Measurements from ENCODE around the gene SEMA5B.

SEMA5B gene

GRCh38 chr3:122929188-122930062, 98.1 kb downstream of the SEMA5B start:
- no peak for TF ChIP-seq EZH2phosphoT487 (conservative IDR thresholded peaks at IDR 0.05; ENCODE audit: low read length)
- TF ChIP-seq, protein P1, sequence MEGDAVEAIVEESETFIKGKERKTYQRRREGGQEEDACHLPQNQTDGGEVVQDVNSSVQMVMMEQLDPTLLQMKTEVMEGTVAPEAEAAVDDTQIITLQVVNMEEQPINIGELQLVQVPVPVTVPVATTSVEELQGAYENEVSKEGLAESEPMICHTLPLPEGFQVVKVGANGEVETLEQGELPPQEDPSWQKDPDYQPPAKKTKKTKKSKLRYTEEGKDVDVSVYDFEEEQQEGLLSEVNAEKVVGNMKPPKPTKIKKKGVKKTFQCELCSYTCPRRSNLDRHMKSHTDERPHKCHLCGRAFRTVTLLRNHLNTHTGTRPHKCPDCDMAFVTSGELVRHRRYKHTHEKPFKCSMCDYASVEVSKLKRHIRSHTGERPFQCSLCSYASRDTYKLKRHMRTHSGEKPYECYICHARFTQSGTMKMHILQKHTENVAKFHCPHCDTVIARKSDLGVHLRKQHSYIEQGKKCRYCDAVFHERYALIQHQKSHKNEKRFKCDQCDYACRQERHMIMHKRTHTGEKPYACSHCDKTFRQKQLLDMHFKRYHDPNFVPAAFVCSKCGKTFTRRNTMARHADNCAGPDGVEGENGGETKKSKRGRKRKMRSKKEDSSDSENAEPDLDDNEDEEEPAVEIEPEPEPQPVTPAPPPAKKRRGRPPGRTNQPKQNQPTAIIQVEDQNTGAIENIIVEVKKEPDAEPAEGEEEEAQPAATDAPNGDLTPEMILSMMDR (IDR thresholded peaks at IDR 0.05; ENCODE audit: insufficient read depth, low read length, poor library complexity, severe bottlenecking), result no peak
- Histone ChIP-seq H3K4me3 (ENCODE audit: insufficient read depth, low read length, poor library complexity, severe bottlenecking) (no peak overlapping the region), H3K4me2 (ENCODE audit: low read depth, low read length, poor library complexity, severe bottlenecking) (no peak overlapping the region)

GRCh38 chr3:122928396-122929187, 99.0 kb downstream of the SEMA5B start:
- Histone ChIP-seq H2AFZ (ENCODE audit: low read depth, low read length, severe bottlenecking) (no peak overlapping the region), H3K9me3 (ENCODE audit: insufficient read depth, low read length) (no peaks in the 10 kb centered on the region), H3F3A (ENCODE audit: insufficient read depth) (no peaks in the 10 kb centered on the region), H3K9me2 (replicated peaks; ENCODE audit: insufficient read depth, low read length) (no peaks in the 10 kb centered on the region), H3K4me2 (ENCODE audit: low read depth, low read length, poor library complexity, severe bottlenecking) (no peak overlapping the region), H4K20me1 (ENCODE audit: low read depth, low read length) (no peaks in the 10 kb centered on the region), H3K36me3 (ENCODE audit: low read length) (no peaks in the 10 kb centered on the region), H3K4me3 (ENCODE audit: insufficient read depth, low read length, poor library complexity, severe bottlenecking) (no peak overlapping the region), H3K27me3 (ENCODE audit: low read length) (no peaks in the 10 kb centered on the region), H3K9ac (ENCODE audit: low read length) (no peak overlapping the region), H3K27ac (ENCODE audit: low read depth, low read length) (no peak overlapping the region), H3K79me2 (ENCODE audit: insufficient read depth, low read length) (no peaks in the 10 kb centered on the region)
- TF ChIP-seq, protein P1 (IDR thresholded peaks at IDR 0.05; ENCODE audit: insufficient read depth, low read length, poor library complexity, severe bottlenecking), result no peak
- no peak for TF ChIP-seq EZH2phosphoT487 (conservative IDR thresholded peaks at IDR 0.05; ENCODE audit: low read length)

More at GRCh38 chr3:122929188-122930062, 98.1 kb downstream of the SEMA5B start:
- no peak overlapping the region for H2AFZ ChIP-seq (ENCODE audit: low read depth, low read length, severe bottlenecking)
- no peaks in the 10 kb centered on the region for H3K27me3 ChIP-seq (ENCODE audit: low read length)
- H3K27ac ChIP-seq (ENCODE audit: low read depth, low read length), result no peak overlapping the region
- H3F3A ChIP-seq (ENCODE audit: insufficient read depth), result no peaks in the 10 kb centered on the region
- H3K9me2 ChIP-seq (replicated peaks; ENCODE audit: insufficient read depth, low read length), result no peaks in the 10 kb centered on the region
- no peaks in the 10 kb centered on the region for H3K36me3 ChIP-seq (ENCODE audit: low read length)
- H3K9me3 ChIP-seq (ENCODE audit: insufficient read depth, low read length), result no peaks in the 10 kb centered on the region
- H3K79me2 ChIP-seq (ENCODE audit: insufficient read depth, low read length), result no peaks in the 10 kb centered on the region
- H4K20me1 ChIP-seq (ENCODE audit: low read depth, low read length), result no peaks in the 10 kb centered on the region
- no peak overlapping the region for H3K9ac ChIP-seq (ENCODE audit: low read length)

GRCh38 chr3:122927726-122928125, 99.8 kb downstream of the SEMA5B start:
- Histone ChIP-seq H3K4me2 (ENCODE audit: low read depth, low read length, poor library complexity, severe bottlenecking) (no peak overlapping the region), H3K27ac (ENCODE audit: low read depth, low read length) (no peak overlapping the region), H3K27me3 (ENCODE audit: low read length) (no peaks in the 10 kb centered on the region), H3K9ac (ENCODE audit: low read length) (no peak overlapping the region), H3K79me2 (ENCODE audit: insufficient read depth, low read length) (no peaks in the 10 kb centered on the region), H3K4me3 (ENCODE audit: insufficient read depth, low read length, poor library complexity, severe bottlenecking) (no peak overlapping the region), H3K9me2 (replicated peaks; ENCODE audit: insufficient read depth, low read length) (no peaks in the 10 kb centered on the region), H3K9me3 (ENCODE audit: insufficient read depth, low read length) (no peaks in the 10 kb centered on the region), H3K36me3 (ENCODE audit: low read length) (no peaks in the 10 kb centered on the region), H4K20me1 (ENCODE audit: low read depth, low read length) (no peaks in the 10 kb centered on the region), H2AFZ (ENCODE audit: low read depth, low read length, severe bottlenecking) (no peak overlapping the region), H3F3A (ENCODE audit: insufficient read depth) (no peaks in the 10 kb centered on the region)
- TF ChIP-seq, protein P1 (IDR thresholded peaks at IDR 0.05; ENCODE audit: insufficient read depth, low read length, poor library complexity, severe bottlenecking), result no peak
- TF ChIP-seq EZH2phosphoT487 (conservative IDR thresholded peaks at IDR 0.05; ENCODE audit: low read length), result no peak
